Gastroesophageal sphincter (tissue), 2 donors: ENCODE results near the gene HAUS8.

Experiments used
- EP300 ChIP-seq: sonication (generic); formaldehyde crosslinking; IDR thresholded peaks from one replicate; pipeline ENCODE4 v1.6.1; 2017; ENCODE audit warnings: antibody characterized with exemption, mild to moderate bottlenecking
- POLR2A ChIP-seq, 2 donors: fragments of 450-650 bp; IDR thresholded peaks; one replicate each; pipeline ENCODE4 v1.6.1; 2017; ENCODE audit warnings: antibody characterized with exemption in 2 of 2, mild to moderate bottlenecking in 2 of 2, moderate library complexity in 1 of 2

DNA sequence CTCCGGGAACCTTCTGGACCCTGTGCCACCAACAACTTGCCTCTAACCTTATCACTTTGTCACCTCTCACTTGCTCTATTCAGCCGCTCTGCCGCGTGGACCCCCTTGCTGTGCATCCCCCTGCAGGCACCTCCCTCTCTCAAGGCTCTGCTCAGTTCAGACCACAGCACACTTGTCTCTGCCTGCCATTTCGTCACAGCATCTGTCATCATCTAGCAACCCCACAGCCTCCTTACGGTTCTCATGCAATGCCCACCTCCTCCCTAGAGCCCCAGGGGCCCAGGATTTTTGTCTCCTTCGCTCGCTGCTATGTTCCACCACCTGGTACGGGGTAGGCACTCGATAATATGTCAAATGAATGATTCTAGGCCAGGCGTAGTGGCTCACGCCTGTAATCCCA, 4.8 kb downstream of the HAUS8 start:
- TF ChIP-seq POLR2A (IDR thresholded peaks at IDR 0.05) (no peak), EP300 (no peak)
